Coronary artery (tissue), 2 donors: ENCODE data around the gene SUSD6.

Experiments used
- DNase-seq: peaks from one replicate; pipeline ENCODE4 v3.0.0-alpha.2; 2017; ENCODE audit warnings: low spot score
- H3K27ac ChIP-seq, 2 donors: fragments of 200-600 bp; sonication (generic); one replicate each; pipeline ENCODE4 v1.5.1; 2016 to 2019
- H3K4me3 ChIP-seq: fragments of 200-600 bp; sonication (generic); 2 replicates; pipeline ENCODE4 v1.5.1; 2016; ENCODE audit warnings: mild to moderate bottlenecking, moderate library complexity
- TF ChIP-seq, protein P1 (sequence below): fragments of 200-600 bp; sonication (generic); IDR thresholded peaks from one replicate; pipeline ENCODE4 v1.5.1; 2019; ENCODE audit warnings: antibody characterized with exemption

Gene SUSD6

DNA sequence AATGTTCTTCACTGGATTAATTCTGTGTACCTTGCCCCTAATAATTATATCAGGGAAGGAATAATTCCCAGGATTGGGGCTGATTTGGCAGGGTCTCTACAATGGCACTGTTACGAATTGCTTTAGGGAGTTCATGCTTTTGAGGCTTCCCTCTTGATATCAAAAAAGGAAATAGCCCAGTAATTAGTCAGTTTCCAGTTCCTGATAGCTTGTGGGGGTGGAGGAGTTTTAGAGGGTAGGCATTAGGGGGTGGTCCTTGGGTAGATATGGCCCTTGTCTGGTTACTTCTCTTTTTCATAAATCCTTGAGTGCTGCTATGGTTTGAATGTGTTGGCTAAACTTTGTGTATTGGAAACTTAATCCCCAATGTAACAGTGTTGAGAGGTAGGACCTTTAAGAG, 149.4 kb downstream of the SUSD6 start:
- no peak overlapping the region for H3K4me3 ChIP-seq
- H3K27ac ChIP-seq: no peak overlapping the region
- TF ChIP-seq, protein P1, sequence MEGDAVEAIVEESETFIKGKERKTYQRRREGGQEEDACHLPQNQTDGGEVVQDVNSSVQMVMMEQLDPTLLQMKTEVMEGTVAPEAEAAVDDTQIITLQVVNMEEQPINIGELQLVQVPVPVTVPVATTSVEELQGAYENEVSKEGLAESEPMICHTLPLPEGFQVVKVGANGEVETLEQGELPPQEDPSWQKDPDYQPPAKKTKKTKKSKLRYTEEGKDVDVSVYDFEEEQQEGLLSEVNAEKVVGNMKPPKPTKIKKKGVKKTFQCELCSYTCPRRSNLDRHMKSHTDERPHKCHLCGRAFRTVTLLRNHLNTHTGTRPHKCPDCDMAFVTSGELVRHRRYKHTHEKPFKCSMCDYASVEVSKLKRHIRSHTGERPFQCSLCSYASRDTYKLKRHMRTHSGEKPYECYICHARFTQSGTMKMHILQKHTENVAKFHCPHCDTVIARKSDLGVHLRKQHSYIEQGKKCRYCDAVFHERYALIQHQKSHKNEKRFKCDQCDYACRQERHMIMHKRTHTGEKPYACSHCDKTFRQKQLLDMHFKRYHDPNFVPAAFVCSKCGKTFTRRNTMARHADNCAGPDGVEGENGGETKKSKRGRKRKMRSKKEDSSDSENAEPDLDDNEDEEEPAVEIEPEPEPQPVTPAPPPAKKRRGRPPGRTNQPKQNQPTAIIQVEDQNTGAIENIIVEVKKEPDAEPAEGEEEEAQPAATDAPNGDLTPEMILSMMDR: no peak
- DNase-seq: no peak

DNA sequence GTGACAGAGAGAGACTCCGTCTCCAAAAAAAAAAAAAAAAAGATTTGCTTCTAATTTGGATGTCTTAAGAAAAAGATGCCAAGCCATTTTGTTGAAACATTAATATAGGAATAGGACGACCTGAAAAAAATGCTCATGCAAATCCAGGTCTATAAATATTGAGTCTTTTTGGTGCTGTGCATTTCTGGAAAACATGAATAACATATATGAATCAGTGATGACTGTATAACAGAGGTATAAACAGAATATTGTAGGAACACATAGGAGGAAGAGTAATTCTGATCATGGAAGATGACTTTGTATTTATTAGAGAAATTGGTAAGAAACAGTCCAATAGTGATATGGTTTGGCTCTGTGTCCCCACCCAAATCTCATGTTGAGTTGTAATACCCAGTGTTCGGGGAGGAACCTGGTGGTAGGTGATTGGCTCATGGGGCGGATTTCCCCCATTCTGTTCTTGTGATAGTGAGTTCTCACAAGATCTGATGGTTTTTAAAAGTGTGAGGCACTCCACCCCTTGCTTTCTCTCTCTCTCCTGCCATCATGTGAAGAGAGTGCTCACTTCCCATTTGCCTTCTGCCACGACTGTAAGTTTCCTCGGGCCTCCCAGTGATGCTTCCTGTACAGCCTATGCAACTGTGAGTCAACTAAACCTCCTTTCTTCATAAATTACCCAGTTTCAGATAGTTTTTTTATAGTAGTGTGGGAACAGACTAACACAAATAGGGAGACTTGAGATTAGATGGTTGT, 152.5 kb downstream of the SUSD6 start:
- TF ChIP-seq, protein P1: no peak
- H3K4me3 ChIP-seq: no peak overlapping the region
- H3K27ac ChIP-seq: no peak overlapping the region
- no peak for DNase-seq
